ENCODE data around the gene CACNA1F. TPM values are rescaled to one million over a fixed set of nuclear protein-coding genes. Genes with fewer than 3 reads are reported as not detected.

Gene CACNA1F
- total RNA-seq, 1 experiment from 2014 or later: 0.05 TPM

- H3K4me1 ChIP-seq: no peaks in the 10 kb centered on the region
- peak in 1 of 2 experiments; percentile 17 for DNase-seq
- peak overlapping the region; percentile 86 for H3K4me3 Mint-ChIP-seq (ENCODE audit: unreplicated experiment)
- H3K27me3 ChIP-seq (replicated peaks; ENCODE audit: control insufficient read depth, insufficient read depth, low read length): no peaks in the 10 kb centered on the region
- no peak overlapping the region for H3K27ac Mint-ChIP-seq (ENCODE audit: unreplicated experiment)
- H3K4me1 Mint-ChIP-seq (ENCODE audit: low read depth, unreplicated experiment): peaks cover 14% of the 10 kb centered on the region
- ChIA-PET POLR2A (interaction anchor here (2.1 kb wide), 1 partner anchor 18 kb away, joined by 7 read pairs; no protein-coding TSS in a partner anchor), CTCF (interaction anchor here (1.0 to 2.3 kb wide), 2 partner anchors 16 to 18 kb away, joined by 5 to 8 read pairs; no protein-coding TSS in a partner anchor)
- no peak for TF ChIP-seq CTCF (IDR thresholded peaks at IDR 0.05; ENCODE audit: insufficient read depth in 1 of 2, low read depth in 1 of 2, low read length in 1 of 2, severe bottlenecking in 1 of 2, unreplicated experiment in 1 of 2)
- H3K9me3 Mint-ChIP-seq (ENCODE audit: unreplicated experiment): no peaks in the 10 kb centered on the region
- BruUV-seq (replicated peaks): TSS peak; percentile 61
- peak overlapping the region; percentile 63 for H3K4me3 ChIP-seq (ENCODE audit: low read depth, low read length)
- no peaks in the 10 kb centered on the region for H3K36me3 ChIP-seq (ENCODE audit: control insufficient read depth, insufficient read depth, low read length)
- no peaks in the 10 kb centered on the region for H3K27me3 Mint-ChIP-seq (ENCODE audit: insufficient read depth, unreplicated experiment)
- no peaks in the 10 kb centered on the region for H3K9me3 ChIP-seq
- intact Hi-C loops (cut with micrococcal nuclease; ENCODE audit: unreplicated experiment): loop anchor here (10.0 kb wide), 1 partner anchor 62 kb away; the partner anchor contains the start of genes CACNA1F and CCDC22
- H3K36me3 Mint-ChIP-seq (ENCODE audit: insufficient read depth, unreplicated experiment): peaks cover 12% of the 10 kb centered on the region
Observed at GRCh38 chrX:49172280-49172780, 60.8 kb downstream of the CACNA1F start.

GRCh38 chrX:49171752-49172279, 61.3 kb downstream of the CACNA1F start, which contains the start of gene PLP2:
Gene PLP2 (plus strand): TSS chrX:49171898. CDS start chrX:49172001, 103 bp downstream.
- ChIA-PET POLR2A (interaction anchor here (0.6 to 2.1 kb wide), 2 partner anchors 19 to 214 kb away, joined by 4 to 7 read pairs; no protein-coding TSS in a partner anchor), CTCF (interaction anchor here (1.0 to 2.3 kb wide), 2 partner anchors 16 to 19 kb away, joined by 5 to 8 read pairs; no protein-coding TSS in a partner anchor)
- Histone ChIP-seq H3K9me3 (no peaks in the 10 kb centered on the region), H3K36me3 (ENCODE audit: control insufficient read depth, insufficient read depth, low read length) (no peaks in the 10 kb centered on the region), H3K4me3 (ENCODE audit: low read depth, low read length) (peak within 1 kb of the TSS; percentile 63), H3K4me1 (no peaks in the 10 kb centered on the region), H3K27me3 (replicated peaks; ENCODE audit: control insufficient read depth, insufficient read depth, low read length) (no peaks in the 10 kb centered on the region)
- no peak for TF ChIP-seq CTCF (IDR thresholded peaks at IDR 0.05; ENCODE audit: insufficient read depth in 1 of 2, low read depth in 1 of 2, low read length in 1 of 2, severe bottlenecking in 1 of 2, unreplicated experiment in 1 of 2)
- no peak within 1 kb of the TSS for H3K27ac Mint-ChIP-seq (ENCODE audit: unreplicated experiment)
- intact Hi-C loops (cut with micrococcal nuclease; ENCODE audit: unreplicated experiment): loop anchor here (10.0 kb wide), 1 partner anchor 63 kb away; the partner anchor contains the start of genes CACNA1F and CCDC22
- peak within 1 kb of the TSS; percentile 86 for H3K4me3 Mint-ChIP-seq (ENCODE audit: unreplicated experiment)
- peak in 1 of 2 experiments; percentile 64 for DNase-seq
- peaks cover 14% of the 10 kb centered on the region for H3K4me1 Mint-ChIP-seq (ENCODE audit: low read depth, unreplicated experiment)
- H3K36me3 Mint-ChIP-seq (ENCODE audit: insufficient read depth, unreplicated experiment): peaks cover 10% of the 10 kb centered on the region
- no peaks in the 10 kb centered on the region for H3K9me3 Mint-ChIP-seq (ENCODE audit: unreplicated experiment)
- no TSS peak for BruUV-seq (replicated peaks)
- no peaks in the 10 kb centered on the region for H3K27me3 Mint-ChIP-seq (ENCODE audit: insufficient read depth, unreplicated experiment)

- Histone ChIP-seq H3K4me1 (no peaks in the 10 kb centered on the region), H3K27me3 (replicated peaks; ENCODE audit: control insufficient read depth, insufficient read depth, low read length) (no peaks in the 10 kb centered on the region), H3K4me3 (ENCODE audit: low read depth, low read length) (no peak overlapping the region), H3K36me3 (ENCODE audit: control insufficient read depth, insufficient read depth, low read length) (no peaks in the 10 kb centered on the region), H3K9me3 (no peaks in the 10 kb centered on the region)
- intact Hi-C loops (cut with micrococcal nuclease; ENCODE audit: unreplicated experiment): no loop called here
- Mint-ChIP-seq H3K27ac (ENCODE audit: unreplicated experiment) (no peak overlapping the region), H3K27me3 (ENCODE audit: insufficient read depth, unreplicated experiment) (no peaks in the 10 kb centered on the region), H3K4me1 (ENCODE audit: low read depth, unreplicated experiment) (peaks cover 7% of the 10 kb centered on the region), H3K36me3 (ENCODE audit: insufficient read depth, unreplicated experiment) (peaks cover 14% of the 10 kb centered on the region), H3K4me3 (ENCODE audit: unreplicated experiment) (no peak overlapping the region), H3K9me3 (ENCODE audit: unreplicated experiment) (no peaks in the 10 kb centered on the region)
- no peak for TF ChIP-seq CTCF (IDR thresholded peaks at IDR 0.05; ENCODE audit: insufficient read depth in 1 of 2, low read depth in 1 of 2, low read length in 1 of 2, severe bottlenecking in 1 of 2, unreplicated experiment in 1 of 2)
- ChIA-PET CTCF (no interaction called here), POLR2A (no interaction called here)
- BruUV-seq (replicated peaks): no TSS peak
- DNase-seq: no peak
Observed at GRCh38 chrX:49167740-49168108, 65.4 kb downstream of the CACNA1F start.
